GM19193 (cell line): Measurements from ENCODE around the gene TRPM7.

Experiments
- POLR2A ChIP-seq: IDR thresholded peaks from 4 replicates; pipeline ENCODE4 v1.6.1; 2011; ENCODE audit not compliant: insufficient read depth, insufficient read length; ENCODE audit errors: extremely low read depth

Gene TRPM7

DNA sequence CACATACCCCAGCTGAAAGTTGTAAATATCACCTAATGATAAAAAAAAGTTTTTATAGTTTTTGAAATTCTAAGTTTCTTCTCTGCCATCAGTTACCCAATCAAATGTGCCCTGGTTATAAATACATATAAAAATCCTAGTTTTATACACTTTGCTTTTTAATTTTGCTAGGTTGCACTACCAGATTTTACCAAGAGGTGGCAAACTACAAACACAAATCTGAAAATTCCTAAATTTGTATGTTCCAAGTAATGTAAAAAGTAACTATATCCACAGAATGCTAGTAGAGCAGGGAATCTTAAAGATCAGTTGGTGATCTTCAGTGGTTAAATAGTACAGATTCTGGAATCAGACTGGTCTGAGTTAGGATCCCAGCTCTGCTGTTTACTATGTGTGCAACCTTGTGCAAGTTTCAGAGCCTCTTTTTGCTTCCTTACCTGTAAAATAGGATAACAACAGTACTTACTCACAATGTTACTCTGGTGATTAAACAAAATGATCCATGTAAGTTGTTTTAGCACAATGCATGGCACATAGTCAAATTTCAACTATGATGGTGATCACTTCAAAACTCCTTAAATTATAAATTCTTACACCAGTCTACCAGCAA lies 11.0 kb downstream of the TRPM7 start:
- no peak for TF ChIP-seq POLR2A

DNA sequence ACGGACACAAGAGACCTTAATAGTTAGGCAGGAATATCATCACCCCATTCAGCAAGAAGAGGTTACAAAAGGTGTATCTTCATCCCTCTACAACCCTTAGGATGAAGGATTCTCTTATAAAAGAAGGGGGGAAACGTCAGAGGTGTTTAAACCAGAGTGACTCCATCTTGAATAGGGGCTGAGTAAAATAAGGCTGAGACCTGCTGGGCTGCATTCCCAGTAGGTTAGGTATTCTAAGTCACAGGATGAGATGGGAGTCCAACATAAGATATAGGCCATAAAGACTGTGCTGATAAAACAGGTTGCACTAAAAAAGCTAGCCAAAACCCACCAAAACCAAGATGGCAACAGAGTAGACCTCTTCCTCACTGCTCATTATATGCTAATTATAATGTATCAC lies 16.5 kb downstream of the TRPM7 start:
- TF ChIP-seq POLR2A = no peak

DNA sequence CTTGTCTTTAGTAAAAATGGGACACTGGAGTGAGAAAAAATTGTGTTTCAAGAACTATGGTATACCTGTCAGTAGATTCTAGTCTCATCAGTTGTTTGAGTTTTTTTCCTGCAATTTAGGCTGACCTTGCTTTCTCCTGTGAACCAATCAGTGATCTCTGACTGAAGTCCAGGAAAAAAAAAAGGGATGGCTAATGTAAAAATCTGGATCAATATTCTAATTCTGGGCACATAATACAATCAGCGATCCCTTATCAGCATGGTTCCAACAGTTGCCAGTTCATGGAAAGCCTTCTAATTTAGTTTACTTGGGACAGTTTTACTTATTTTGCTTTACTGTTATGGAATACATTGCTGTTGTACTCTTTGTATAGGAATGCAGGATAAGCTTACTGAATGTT lies 17.0 kb downstream of the TRPM7 start:
- no peak for TF ChIP-seq POLR2A

DNA sequence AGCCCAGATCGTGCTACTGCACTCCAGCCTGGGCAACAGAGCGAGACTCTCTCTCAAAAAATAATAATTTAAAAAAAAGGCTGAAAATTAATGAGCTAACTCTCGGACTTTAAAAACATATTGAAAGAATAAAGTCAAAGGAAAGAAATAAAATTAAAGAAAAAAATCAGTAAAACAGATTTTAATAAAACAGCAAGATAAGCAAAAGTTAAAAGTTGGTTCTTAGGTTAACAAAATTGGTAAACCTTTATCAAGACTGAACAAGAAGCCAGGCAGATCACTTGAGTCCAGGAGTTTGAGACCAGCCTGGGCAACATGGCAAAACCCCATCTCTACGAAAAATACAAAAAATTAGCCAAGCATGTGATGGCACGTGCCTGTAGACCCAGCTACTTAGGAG lies 20.7 kb downstream of the TRPM7 start:
- no peak for TF ChIP-seq POLR2A

DNA sequence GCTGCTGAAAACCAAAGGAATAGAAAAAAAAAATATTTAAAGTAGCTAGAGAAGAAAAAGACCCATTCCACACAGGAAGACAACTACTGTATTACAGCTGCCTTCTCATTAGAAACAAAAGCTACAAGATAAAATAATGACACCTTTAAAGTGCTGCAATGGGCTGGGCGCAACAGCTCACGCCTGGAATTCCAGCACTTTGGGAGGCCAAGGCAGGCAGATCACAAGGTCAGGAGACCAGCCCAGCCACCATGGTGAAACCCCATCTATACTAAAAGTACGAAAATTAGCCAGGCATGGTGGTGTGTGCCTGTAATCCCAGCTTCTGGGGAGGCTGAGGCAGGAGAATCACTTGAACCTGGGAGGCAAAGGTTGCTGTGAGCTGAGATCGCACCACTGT lies 31.0 kb downstream of the TRPM7 start:
- TF ChIP-seq POLR2A = no peak

DNA sequence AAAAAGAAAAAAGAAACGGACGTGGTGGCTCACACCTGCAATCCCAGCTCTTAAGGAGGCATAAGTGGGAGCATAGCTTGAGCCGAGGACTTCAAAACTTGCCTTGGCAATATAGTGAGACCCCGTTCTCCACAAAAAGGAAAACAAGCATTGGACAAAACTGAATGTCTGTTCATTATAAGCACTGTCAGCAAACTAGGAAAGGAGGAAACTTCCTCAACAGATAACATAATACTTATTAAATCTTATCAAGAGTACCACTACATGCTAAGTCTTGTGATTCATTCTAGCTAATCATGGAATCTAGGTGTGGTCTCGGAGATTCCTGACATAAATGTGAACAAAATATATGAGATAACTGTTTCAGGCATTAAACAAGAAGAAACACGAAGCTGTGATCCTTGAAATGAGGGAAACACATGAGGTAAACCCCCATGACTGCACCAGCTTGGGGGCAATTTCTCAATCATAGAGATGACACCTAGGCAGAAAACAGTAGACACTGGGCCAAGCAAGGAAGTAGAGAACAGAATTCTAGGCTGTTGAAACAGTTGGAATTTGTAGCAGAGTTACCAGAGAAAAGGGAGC lies 33.3 kb downstream of the TRPM7 start:
- no peak for TF ChIP-seq POLR2A

DNA sequence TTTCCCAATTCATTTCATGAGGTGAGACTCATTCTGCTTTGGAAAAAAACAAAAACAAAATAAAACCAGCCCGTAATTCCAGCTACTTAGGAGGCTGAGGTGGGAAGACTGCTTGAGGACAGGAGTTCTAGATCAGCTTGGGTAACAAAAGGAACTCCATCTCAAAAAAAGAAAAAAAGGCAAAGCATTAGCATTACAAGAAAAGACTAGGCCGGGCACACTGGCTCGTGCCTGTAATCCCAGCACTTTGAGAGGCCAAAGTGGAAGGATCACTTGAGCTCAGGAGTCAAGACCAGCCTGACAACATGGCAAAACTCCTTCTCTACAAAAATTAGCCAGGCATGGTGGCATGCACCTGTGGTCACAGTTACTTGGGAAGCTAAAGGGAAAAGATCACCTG lies 33.9 kb downstream of the TRPM7 start:
- TF ChIP-seq POLR2A = no peak

DNA sequence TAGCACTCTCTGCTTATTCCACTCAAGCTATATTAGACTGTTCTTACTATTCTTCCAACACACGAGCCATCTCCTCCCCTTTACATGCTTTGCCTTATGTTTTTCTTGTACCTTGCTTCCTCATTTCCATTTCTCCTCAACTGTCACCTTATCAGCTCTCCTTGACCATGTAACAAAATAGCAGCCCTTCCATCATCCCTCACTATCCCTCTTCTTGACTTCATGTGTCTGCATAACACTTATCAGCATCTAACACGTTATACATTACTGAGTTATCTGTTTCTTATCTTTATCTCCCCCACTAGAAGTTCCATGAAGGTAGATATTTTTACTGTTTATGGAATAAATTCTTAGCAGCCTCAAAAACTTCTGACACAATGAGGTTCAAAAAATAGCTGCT lies 45.3 kb downstream of the TRPM7 start:
- TF ChIP-seq POLR2A = no peak

DNA sequence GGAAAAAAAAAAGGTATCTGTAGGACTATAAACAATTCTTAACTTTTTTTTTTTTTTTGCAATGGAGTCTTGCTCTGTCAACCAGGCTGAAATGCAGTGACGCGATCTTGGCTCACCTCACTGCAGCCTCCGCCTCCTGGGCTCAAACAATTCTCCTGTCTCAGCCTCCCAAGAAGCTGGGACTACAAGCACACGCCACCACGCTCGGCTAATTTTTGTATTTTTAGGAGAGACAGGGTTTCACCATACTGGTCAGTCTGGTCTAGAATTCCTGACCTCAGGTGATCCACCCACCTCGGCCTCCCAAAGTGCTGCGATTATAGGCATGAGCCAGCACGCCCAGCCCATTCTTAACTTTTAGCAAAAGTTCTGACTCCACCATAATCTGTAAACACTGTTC lies 50.5 kb downstream of the TRPM7 start:
- TF ChIP-seq POLR2A = no peak

DNA sequence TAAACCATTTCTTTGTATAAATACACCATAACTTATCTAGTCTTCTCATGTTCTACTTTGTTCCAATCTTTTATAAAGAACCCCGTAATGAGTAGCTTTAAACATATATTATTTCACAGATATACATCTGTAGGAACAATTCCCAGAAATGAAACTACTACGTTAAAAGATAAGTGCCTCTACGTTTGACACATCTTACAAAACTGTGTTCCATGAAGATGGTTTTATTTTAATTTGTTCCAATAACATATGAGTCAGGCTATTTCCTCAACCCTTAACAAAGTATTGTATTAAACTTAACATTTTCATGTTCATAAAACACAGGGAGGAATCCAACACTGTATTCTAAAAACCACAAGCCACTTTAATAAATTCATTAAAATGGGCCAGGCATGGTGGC lies 52.9 kb downstream of the TRPM7 start:
- TF ChIP-seq POLR2A = no peak

DNA sequence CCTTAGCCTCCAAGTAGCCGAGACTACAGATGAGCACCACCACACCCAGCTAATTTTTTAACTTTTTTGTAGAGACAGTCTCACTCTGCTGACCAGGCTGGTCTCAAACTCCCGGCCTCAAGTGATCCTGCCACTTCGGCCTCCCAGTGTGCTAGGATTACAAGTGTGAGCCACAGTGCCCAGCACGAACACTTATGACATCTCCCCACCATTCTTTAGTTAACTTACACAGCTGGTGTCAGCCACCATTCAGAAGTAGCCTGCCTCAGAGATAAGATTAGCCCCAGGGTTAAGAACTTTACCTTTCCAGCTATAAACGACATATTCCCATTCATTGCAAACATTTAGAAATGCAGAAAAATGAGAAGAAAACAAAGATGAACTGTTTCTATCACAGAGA lies 58.2 kb downstream of the TRPM7 start:
- no peak for TF ChIP-seq POLR2A

DNA sequence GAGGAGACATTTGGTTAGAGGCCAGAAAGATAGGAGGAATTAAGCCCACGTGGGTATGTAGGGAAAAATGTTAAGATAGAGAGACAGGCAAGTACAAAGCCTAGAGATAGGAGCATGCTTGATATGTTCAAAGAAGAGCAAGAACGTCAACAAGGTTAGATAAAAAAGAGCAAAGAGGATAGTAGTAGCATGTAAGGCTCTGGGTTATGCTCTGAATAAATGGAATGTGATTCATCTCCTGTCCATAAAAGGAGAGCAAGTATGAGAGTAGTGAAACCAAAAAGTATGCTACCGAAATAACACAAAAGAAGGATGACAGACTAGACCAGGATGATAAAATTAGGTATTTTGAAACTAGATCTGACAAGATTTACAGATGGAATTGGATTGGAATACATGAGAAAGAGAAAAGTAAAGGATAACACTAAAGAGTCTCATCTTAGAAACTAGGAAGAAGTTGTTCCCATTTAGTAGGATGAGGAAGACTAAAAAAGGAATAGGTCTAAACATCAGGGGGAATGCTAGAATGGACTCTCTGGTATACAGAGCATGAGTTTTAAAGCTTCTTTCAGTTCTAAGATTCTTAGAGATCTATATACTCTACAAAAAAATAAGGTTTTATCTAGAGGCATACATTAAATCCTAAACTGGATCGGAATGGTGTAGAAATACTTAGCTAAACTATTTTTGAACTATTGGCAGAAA lies 59.1 kb downstream of the TRPM7 start:
- no peak for TF ChIP-seq POLR2A

DNA sequence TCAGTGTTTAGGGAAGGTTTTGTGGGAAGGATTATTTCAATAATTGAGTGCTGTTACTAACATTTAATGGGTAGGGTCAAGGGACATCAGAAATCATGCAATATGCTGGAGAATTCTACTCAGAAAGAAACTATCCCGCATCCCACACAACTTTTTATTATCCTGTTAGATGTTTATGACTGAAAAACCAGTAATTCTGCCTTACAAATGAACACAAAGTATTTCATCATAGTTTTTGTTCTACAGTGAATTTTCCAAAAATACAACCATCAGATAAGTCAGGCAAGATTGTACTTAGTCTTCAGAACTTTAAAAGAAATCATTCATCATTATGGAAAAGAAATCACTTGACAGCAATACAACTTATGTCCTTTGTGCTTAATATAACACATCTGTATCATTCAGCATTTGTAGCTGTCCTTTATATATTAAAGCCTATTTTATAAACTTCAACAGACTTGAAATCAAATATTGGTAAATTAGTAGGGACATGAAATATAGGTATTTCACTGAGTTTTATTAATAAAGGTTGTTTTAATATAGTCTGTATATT lies 61.9 kb downstream of the TRPM7 start:
- no peak for TF ChIP-seq POLR2A

DNA sequence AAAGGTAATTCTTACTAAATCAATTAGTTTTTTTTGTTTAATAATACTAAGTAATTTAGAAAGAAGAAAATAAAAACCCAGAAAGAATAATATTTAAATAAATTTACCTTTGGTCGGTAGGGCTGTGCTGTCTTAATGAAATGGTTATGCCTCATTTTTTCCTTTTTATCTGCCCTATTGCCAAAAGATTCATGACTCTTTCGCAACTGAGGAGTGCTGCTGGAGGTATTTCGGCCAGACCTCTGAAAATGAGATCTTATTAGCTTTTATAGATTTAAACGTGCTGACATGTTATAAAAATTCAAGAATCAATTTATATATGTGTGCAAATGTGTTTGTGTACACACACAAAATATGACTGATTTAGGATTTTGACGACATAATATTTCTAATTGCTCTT lies 73.0 kb downstream of the TRPM7 start:
- no peak for TF ChIP-seq POLR2A

DNA sequence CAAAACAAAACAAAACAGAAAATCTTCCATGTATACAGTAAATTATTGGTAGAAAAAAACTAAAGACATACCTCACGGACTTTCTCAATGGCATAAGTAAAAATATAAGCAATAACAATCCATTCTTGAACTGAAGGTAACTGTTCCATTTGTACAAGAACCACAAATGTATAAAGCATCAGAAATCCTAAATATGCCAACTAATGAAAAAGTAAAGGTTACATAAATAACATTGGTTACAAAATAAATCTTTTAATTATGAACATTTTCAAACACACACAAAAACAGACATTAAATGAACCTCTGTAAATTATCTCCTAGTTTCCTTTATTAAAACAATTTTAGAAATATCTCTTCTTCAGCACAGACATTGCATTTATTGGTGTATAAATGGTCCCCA lies 79.5 kb downstream of the TRPM7 start:
- no peak for TF ChIP-seq POLR2A

DNA sequence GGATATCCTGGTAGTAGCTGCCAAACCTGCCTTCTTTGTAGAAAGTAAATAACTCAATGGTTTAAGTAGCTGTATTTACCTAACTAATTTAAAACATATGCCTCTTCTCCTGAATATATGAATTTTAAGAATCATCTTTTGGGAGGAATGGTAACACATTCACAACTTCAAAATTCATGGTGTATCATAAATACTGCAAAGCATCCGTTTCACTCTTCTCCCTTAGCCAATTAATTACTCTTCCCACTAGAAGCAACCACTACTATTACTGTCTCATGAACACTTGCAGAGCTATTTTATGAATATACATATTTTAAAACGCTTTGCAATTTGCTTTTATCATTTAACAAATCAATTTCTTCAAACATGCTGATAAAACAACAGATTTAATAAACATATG lies 81.1 kb downstream of the TRPM7 start:
- TF ChIP-seq POLR2A = no peak
